Renal pelvis (tissue), 4 donors: ENCODE results near the gene LSM4. TPM values are rescaled to one million over a fixed set of nuclear protein-coding genes. Genes with fewer than 3 reads are reported as not detected.

Experiments used
- DNase-seq: peaks from one replicate; pipeline ENCODE4 v3.0.0-alpha.2; 2013
- polyA plus RNA-seq, 3 donors: library from polyadenylated mRNA; unstranded; fragments of 120-200 nt; gene quantifications; one replicate each; pipeline ENCODE4 v1.2.1, GENCODE V29; 2013; ENCODE audit not compliant: insufficient read length in 3 of 3

LSM4 gene
- polyA plus RNA-seq, 3 donors = 102 to 129 (median 114) TPM

GRCh38 chr19:18280247-18281081 is 42.4 kb downstream of the LSM4 start:
- no peak for DNase-seq

DNA sequence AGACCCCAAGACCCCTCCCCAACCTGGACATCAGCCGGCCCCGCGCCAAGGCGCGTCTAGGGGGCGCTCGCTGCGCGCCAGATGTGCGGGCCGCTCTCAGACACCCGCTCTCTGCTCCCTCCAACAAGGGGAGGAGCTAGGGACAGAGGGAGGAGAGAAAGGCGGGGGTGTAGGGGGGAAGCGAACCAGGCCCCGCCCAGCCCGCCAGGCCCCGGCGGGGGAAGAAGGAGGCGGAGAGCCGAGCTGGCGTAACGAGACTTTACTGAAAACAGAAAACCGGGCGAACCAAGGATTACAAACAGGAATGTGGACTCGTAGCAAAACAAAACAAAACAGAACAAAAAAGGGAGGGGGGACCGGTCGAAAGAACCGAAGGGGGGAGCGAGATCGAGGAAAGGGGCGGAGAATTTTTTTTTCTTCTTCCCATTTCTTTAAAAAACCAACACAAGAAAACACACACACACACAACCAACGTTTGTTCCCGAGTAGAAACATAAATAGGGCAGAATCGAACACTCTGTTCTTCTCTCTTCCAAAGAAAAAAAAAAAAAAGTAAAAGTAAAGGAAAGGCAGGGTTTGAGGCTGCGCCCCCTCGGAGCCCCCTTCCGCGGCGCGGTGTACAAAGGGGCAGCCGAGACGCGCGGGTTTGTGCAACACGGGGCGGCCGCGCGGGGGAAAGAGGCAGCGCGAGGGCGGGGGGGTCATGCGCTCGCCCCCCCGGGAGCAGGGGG is 43.2 kb downstream of the LSM4 start:
- peak; percentile 95 for DNase-seq

- no peak for DNase-seq
These were observed 43.7 kb downstream of the LSM4 start for GRCh38 chr19:18279266-18279515.

DNA sequence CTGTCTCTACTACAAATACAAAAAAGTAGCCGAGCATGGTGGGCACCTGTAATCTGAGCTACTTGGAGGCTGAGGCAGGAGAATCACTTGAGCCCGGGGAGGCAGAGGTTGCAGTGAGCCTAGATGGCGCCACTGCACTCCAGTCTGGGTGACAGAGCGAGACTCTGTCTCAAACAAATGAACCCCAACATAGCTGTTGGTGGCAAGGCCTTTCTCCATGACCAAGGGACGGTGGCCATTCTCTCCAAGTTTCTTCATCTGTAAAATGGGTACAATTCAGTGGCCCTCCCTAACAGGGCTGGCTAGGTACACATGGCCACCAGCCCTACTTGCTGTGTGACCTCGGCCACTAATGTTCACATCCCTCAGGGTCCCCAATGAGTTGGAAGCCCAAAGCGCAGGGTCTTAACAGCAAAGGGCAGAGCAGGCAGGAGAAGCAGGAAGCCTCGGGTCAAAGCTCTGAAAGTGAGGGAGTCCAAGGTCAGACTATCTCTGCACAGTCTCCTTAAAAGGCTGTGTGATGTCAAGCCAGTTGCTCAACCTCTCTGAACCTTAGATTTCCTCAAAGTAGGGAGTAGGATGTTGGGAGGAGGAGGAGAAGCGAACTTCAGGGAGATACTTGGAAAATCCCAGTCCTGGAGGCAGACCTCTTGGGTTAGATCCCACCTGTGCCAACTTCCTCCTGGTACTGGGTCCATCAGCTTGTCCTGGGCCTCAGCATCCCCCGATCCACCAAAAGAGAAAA is 44.2 kb downstream of the LSM4 start:
- no peak for DNase-seq

DNA sequence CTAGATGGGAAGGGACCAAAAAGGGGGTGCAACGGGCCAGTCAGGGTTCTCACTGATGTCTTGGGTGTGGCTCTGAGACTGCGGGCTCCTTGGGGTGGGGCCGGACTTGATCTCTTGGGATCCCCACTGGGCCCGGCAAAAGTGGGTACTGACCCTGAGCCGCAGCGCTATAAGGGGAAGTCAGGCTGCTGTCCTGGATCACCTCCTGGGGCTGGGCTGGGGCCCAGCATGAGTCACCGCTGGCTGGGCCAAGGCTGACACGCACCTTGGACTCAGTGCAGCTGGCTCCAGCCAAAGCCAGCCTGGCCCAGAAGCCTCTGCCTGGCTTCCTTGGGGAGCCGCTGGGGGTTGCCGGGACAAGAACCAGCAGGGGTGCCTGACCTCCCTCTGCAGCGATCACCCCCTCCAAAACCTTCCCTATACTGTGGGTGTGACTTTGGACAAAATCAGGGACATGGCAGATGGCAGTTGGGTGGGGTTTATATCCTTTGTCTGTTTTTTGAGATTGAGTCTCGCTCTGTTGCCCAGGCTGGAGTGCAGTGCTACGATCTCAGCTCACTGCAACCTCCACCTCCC is 48.0 kb downstream of the LSM4 start:
- no peak for DNase-seq

GRCh38 chr19:18274219-18274780 is 48.6 kb downstream of the LSM4 start, which contains the start of gene IQCN:
Gene IQCN, minus strand, starts transcription at chr19:18274452. Its CDS starts 4,974 bp downstream, at chr19:18269478.
- DNase-seq = no peak

- DNase-seq = no peak
These were observed 49.2 kb downstream of the LSM4 start for GRCh38 chr19:18273561-18274218.

DNA sequence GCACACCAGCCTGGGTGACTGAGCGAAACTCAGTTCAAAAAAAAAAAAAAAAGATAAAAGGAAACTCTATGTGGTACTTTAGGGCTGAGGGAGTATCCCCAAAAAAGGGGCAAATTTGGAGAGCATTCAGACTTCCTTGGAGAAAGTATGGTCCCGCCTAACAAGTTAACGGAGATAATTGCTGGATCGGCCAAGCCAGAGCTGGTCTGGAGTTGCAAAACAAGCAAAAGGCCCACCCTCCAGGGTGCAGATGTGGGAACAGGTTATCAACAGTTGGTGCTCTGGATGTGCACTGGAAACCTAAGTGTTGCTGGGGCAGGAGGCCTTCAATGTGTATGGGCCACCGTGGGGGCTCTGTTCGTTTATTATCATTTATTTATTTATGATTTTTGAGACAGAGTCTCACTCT is 51.4 kb downstream of the LSM4 start:
- no peak for DNase-seq

DNA sequence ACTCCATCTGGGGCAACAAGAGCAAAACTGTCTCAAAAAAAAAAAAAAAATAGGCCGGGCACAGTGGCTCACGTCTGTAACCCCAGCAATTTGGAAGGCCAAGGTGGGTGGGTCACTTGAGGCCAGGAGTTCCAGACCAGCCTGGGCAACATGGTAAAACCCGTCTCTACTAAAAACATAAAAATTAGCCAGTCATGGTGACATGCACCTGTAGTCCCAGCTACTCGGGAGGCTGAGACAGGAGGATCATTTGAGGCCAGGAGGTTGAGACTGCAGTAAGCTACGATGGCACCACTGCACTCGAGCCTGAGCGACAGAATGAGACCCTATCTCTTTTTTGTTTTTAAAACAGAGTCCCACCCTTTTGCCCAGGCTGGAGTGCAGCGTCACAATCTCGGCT is 52.5 kb downstream of the LSM4 start:
- no peak for DNase-seq

GRCh38 chr19:18269070-18269723 is 53.7 kb downstream of the LSM4 start:
- no peak for DNase-seq

- no peak for DNase-seq
These were observed 55.8 kb downstream of the LSM4 start for GRCh38 chr19:18266771-18267686.

GRCh38 chr19:18265582-18265981 is 57.3 kb downstream of the LSM4 start:
- DNase-seq = no peak

DNA sequence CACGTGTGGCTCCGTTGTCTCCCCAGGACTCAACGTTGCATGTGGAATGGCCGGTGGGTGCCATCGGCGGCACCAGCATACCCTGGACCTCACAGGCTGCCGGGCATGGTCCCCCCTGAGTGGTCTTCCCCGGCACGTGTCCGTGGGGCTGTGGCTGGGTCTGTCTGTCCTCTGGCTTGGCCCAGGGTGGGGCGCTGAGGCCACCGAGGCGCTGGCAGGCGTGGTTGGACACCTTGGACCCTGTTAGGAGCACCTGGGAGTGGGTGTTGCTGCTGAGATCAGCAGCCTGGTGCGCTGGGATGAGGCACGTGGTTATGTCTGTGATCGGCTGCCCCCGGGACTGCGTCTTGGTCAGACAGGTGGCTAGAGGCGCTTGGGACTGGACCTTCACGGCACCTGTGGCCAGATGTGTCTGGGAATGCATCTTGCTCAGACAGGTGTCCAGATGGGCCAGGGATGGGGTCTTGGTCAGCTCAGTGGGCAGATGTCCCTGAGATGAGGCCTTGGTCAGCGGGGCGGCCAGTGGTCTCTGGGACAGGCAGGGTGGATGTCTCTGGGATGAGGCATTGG is 57.8 kb downstream of the LSM4 start:
- DNase-seq = no peak

DNA sequence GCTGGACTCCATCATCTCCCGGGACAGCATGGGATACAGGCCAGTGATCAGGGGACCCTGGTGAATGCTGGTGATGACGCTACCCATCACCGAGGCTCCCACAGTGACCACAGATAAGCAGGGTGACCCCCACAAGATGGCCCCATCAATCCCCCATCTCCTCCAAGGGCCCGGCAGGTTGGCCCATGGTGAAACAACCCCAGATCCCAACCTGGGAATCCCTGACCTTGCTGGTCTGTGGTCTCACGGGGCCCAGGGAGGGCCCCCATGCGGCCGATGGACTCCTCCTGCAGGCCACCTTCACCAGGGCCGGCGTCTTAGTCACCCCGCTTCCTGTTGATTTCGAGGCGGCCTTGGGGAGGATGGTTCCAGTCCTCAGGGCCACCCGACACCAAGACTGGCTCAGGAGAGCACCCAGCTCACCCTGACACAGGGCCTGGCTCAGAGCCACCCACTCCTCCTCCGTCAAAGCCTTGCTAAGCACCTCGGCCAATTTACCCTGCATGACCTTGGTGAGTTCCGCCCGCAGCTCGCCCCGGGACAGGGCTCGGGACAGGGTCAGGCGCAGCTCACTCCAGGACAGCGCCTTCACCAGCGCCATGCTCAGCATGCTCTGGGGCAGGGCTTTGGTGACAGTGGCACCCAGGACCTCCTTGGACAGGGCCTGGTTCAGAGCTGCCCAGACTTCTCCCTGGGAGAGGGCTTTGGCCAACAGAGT is 58.6 kb downstream of the LSM4 start:
- DNase-seq = no peak

GRCh38 chr19:18263324-18264136 is 59.3 kb downstream of the LSM4 start:
- DNase-seq = no peak

- DNase-seq = no peak
These were observed 60.0 kb downstream of the LSM4 start for GRCh38 chr19:18262917-18263316.

DNA sequence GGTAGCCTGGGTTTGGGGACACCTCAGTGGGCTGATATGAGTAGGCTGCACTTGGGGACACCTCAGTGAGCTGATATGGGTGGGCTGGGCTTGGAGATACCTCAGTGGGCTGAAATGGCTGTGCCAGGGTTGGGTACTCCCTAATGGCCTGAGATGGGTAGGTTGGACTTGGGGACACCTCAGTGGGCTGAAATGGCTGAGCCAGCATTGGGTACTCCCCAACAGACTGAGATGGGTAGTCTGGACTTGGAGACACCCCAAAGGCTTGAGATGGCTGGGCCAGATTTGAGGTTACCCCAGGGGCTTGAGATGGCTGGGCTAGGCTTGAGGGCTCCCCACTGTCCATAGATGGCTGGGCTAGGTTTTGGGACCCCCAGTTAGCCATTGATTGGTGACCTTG is 60.7 kb downstream of the LSM4 start:
- no peak for DNase-seq

- no peak for DNase-seq
These were observed 61.4 kb downstream of the LSM4 start for GRCh38 chr19:18261474-18261873.
